HCT116 (cell line): ENCODE results near the gene MCRIP1. TPM values are rescaled to one million over a fixed set of nuclear protein-coding genes. Genes with fewer than 3 reads are reported as not detected.

Experiments
- ATAC-seq: fragments of 200-7000 bp; cut with Tn5 transposase; 2 replicates; pipeline ENCODE4 v1.9.1; 2020; ENCODE audit warnings: mild to moderate bottlenecking, moderate library complexity
- BruUV-seq: library from RNA; stranded (reverse); fragments of 400-500 nt; replicated peaks from 2 replicates; lab custom pipeline; 2021; lab: Mats Ljungman, UMichigan
- CTCF ChIA-PET: fragments of 300-600 bp; sonication (Branson Sonifier 250); formaldehyde crosslinking; loops from one replicate; lab custom pipeline; 2021; ENCODE audit warnings: antibody characterized with exemption; lab: Charles Lee
- POLR2A ChIA-PET: fragments of 300-600, 350-600 bp; sonication (Branson Sonifier 250); formaldehyde crosslinking; loops from one replicate; lab custom pipeline; 2021; ENCODE audit warnings: antibody characterized with exemption; lab: Charles Lee
- RAD21 ChIA-PET, 2 experiments: fragments of 300-600 bp; sonication (Branson Sonifier 250); formaldehyde crosslinking; loops; one replicate each; lab custom pipeline; 2023; ENCODE audit warnings: low total read pairs in 2 of 2; ENCODE audit not compliant: uncharacterized antibody in 2 of 2, unreplicated experiment in 2 of 2, low non-redundant PET in 1 of 2; lab: Charles Lee
- DNase-seq: peaks from one replicate; pipeline ENCODE4 v3.0.0-alpha.2; 2010; ENCODE audit warnings: low read depth, low spot score
- H2AFZ ChIP-seq: fragments of 200-600 bp; shearing (Covaris generic), sonication (generic); 2 replicates; pipeline ENCODE4 v1.6.1; 2017; ENCODE audit warnings: low read depth, mixed run types, mixed read lengths, antibody characterized with exemption, low read length; ENCODE audit not compliant: poor library complexity, severe bottlenecking
- H3K27ac ChIP-seq: 2 replicates; pipeline ENCODE4 v1.5.1; 2012; ENCODE audit warnings: low read depth, low read length
- H3K27me3 ChIP-seq: fragments of 200-600 bp; sonication (generic); 2 replicates; pipeline ENCODE4 v1.6.1; 2016; ENCODE audit warnings: mixed run types, low read length, mixed read lengths; ENCODE audit not compliant: insufficient read depth
- H3K36me3 ChIP-seq, 2 experiments: fragments of 200-500 bp in 1 of 2; fragments of 200-600 bp in 1 of 2; sonication (Bioruptor generic) in 1 of 2; sonication (generic) in 1 of 2; 2 replicates each; pipeline versions ENCODE4 v1.5.1 to v1.6.1; 2014 to 2016; ENCODE audit warnings: low read length in 2 of 2, inconsistent platforms in 1 of 2, mixed read lengths in 1 of 2, mixed run types in 1 of 2; ENCODE audit not compliant: insufficient read depth in 2 of 2, control insufficient read depth in 1 of 2
- H3K4me1 ChIP-seq, 2 experiments: fragments of 200-600 bp in 1 of 2; sonication (generic) in 1 of 2; 2 replicates each; pipeline versions ENCODE4 v1.5.1 to v1.6.1; 2012 to 2017; ENCODE audit warnings: low read length in 2 of 2, inconsistent platforms in 1 of 2, mild to moderate bottlenecking in 1 of 2, mixed read lengths in 1 of 2, mixed run types in 1 of 2, moderate library complexity in 1 of 2; ENCODE audit not compliant: insufficient read depth in 2 of 2, control insufficient read depth in 1 of 2
- H3K4me2 ChIP-seq: fragments of 200-600 bp; sonication (generic); 2 replicates; pipeline ENCODE4 v1.6.1; 2017; ENCODE audit warnings: mixed run types, low read length, mixed read lengths
- H3K4me3 ChIP-seq, 2 experiments: fragments of 200-600 bp in 1 of 2; sonication (generic) in 1 of 2; replicated peaks in 1 of 2; 2 replicates each; pipeline ENCODE4 v1.5.1; 2011 to 2016; ENCODE audit warnings: low read length in 2 of 2, control low read depth in 1 of 2, low read depth in 1 of 2, mild to moderate bottlenecking in 1 of 2, mixed read lengths in 1 of 2, mixed run types in 1 of 2
- H3K79me2 ChIP-seq: fragments of 200-600 bp; sonication (generic); 2 replicates; pipeline ENCODE4 v1.6.1; 2017; ENCODE audit warnings: mild to moderate bottlenecking, mixed run types, low read length, moderate library complexity, mixed read lengths; ENCODE audit not compliant: insufficient read depth
- H3K9ac ChIP-seq: fragments of 200-600 bp; sonication (generic); 2 replicates; pipeline ENCODE4 v1.6.1; 2016; ENCODE audit warnings: low read length, mixed read lengths
- H3K9me2 ChIP-seq: fragments of 200-600 bp; sonication (generic), shearing (Covaris generic); 2 replicates; pipeline ENCODE4 v1.6.1; 2017; ENCODE audit warnings: mixed run types, mild to moderate bottlenecking, moderate library complexity; ENCODE audit not compliant: insufficient read depth
- H3K9me3 ChIP-seq, 2 experiments: fragments of 200-500 bp in 1 of 2; fragments of 200-600 bp in 1 of 2; sonication (Bioruptor generic) in 1 of 2; sonication (generic) in 1 of 2; 2 replicates each; pipeline ENCODE4 v1.6.1; 2014 to 2017; ENCODE audit warnings: low read length in 2 of 2, mixed read lengths in 2 of 2, inconsistent platforms in 1 of 2, low read depth in 1 of 2, mild to moderate bottlenecking in 1 of 2, mixed run types in 1 of 2, moderate library complexity in 1 of 2; ENCODE audit not compliant: control insufficient read depth in 1 of 2, insufficient read depth in 1 of 2
- H4K20me1 ChIP-seq: fragments of 200-600 bp; sonication (generic), shearing (Covaris generic); 2 replicates; pipeline ENCODE4 v1.6.1; 2017; ENCODE audit warnings: mixed run types, mild to moderate bottlenecking, moderate library complexity; ENCODE audit not compliant: insufficient read depth
- ATF3 ChIP-seq: IDR thresholded peaks from 2 replicates; pipeline ENCODE4 v1.6.1; 2012
- JUND ChIP-seq: IDR thresholded peaks from 2 replicates; pipeline ENCODE4 v1.6.1; 2012
- POLR2AphosphoS5 ChIP-seq: IDR thresholded peaks from 2 replicates; pipeline ENCODE4 v1.6.1; 2011; ENCODE audit warnings: mild to moderate bottlenecking, low read depth, low read length, moderate library complexity
- SP1 ChIP-seq: IDR thresholded peaks from 2 replicates; pipeline ENCODE4 v1.6.1; 2012; ENCODE audit warnings: low read depth
- ZNF274 ChIP-seq: fragments of 200-500 bp; sonication (Bioruptor generic); IDR thresholded peaks from 2 replicates; pipeline ENCODE4 v1.6.1; 2014; ENCODE audit warnings: mild to moderate bottlenecking, low read depth, low read length, inconsistent platforms
- intact Hi-C: fragments of 100-400 bp; cut with micrococcal nuclease; formaldehyde crosslinking; loops from 2 replicates; pipeline ENCODE4 v1.10.0; 2022
- total RNA-seq: library from RNA; stranded (reverse); gene quantifications from one replicate; pipeline ENCODE4 v1.2.1, GENCODE V29; 2021; ENCODE audit not compliant: unreplicated experiment
- TF ChIP-seq, protein P1 (sequence below), 3 experiments: fragments of 200-600 bp in 1 of 3; sonication (generic) in 1 of 3; IDR thresholded peaks in 2 of 3; conservative IDR thresholded peaks in 1 of 3; 2 replicates each; pipeline ENCODE4 v1.5.1; 2012 to 2017; ENCODE audit warnings: low read depth in 2 of 3, low read length in 2 of 3, antibody characterized with exemption in 1 of 3, borderline replicate concordance in 1 of 3, control low read depth in 1 of 3, mild to moderate bottlenecking in 1 of 3, mixed read lengths in 1 of 3, mixed run types in 1 of 3, moderate library complexity in 1 of 3; ENCODE audit not compliant: insufficient read depth in 1 of 3

The MCRIP1 gene
- total RNA-seq, 1 experiment from 2014 or later, result 59.2 TPM

GRCh38 chr17:81854974-81855774, 22.1 kb upstream of the MCRIP1 start:
- H3K79me2 ChIP-seq, result peaks cover 99% of the 10 kb centered on the region
- peaks cover 6% of the 10 kb centered on the region; the same call in 1 of the 2 replicates for H4K20me1 ChIP-seq
- peaks cover 8 to 21% of the 10 kb centered on the region in 2 experiments for H3K4me1 ChIP-seq
- no peak overlapping the region for H3K4me3 ChIP-seq
- intact Hi-C loops, result no loop called here
- H3K36me3 ChIP-seq, result peaks cover 70 to 76% of the 10 kb centered on the region in 2 experiments
- ChIA-PET RAD21 (interaction anchor here in 1 of 2 experiments (0.6 to 0.8 kb wide), 3 partner anchors 13 to 132 kb away, joined by 3 read pairs; no protein-coding TSS in a partner anchor), CTCF (interaction anchor here (1.2 to 1.5 kb wide), 3 partner anchors 33 to 180 kb away, joined by 3 to 5 read pairs (median 3); no protein-coding TSS in a partner anchor), POLR2A (interaction anchor here (0.6 to 1.3 kb wide), 4 partner anchors 8 to 123 kb away, joined by 3 to 5 read pairs (median 3); partner anchors contain the start of gene MCRIP1)
- BruUV-seq, result no TSS peak
- no peak overlapping the region for H2AFZ ChIP-seq
- no peak overlapping the region; the same call in 1 of the 2 replicates for H3K27ac ChIP-seq
- no peaks in the 10 kb centered on the region for H3K9me3 ChIP-seq
- H3K4me2 ChIP-seq, result no peak overlapping the region
- no peak for DNase-seq
- peak; percentile 61 for ATAC-seq
- H3K27me3 ChIP-seq, result no peaks in the 10 kb centered on the region
- H3K9ac ChIP-seq, result no peak overlapping the region
- TF ChIP-seq, protein P1, sequence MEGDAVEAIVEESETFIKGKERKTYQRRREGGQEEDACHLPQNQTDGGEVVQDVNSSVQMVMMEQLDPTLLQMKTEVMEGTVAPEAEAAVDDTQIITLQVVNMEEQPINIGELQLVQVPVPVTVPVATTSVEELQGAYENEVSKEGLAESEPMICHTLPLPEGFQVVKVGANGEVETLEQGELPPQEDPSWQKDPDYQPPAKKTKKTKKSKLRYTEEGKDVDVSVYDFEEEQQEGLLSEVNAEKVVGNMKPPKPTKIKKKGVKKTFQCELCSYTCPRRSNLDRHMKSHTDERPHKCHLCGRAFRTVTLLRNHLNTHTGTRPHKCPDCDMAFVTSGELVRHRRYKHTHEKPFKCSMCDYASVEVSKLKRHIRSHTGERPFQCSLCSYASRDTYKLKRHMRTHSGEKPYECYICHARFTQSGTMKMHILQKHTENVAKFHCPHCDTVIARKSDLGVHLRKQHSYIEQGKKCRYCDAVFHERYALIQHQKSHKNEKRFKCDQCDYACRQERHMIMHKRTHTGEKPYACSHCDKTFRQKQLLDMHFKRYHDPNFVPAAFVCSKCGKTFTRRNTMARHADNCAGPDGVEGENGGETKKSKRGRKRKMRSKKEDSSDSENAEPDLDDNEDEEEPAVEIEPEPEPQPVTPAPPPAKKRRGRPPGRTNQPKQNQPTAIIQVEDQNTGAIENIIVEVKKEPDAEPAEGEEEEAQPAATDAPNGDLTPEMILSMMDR (IDR thresholded peaks at IDR 0.05 in 2 of 3, conservative IDR thresholded peaks at IDR 0.05 in 1 of 3; ENCODE audit: borderline replicate concordance in 1 of 3, insufficient read depth in 1 of 3, low read depth in 2 of 3, low read length in 2 of 3), result peak in 2 of 3 experiments; percentile 31 to 44; a peak in 4 of 6 replicates
- peak; percentile 43; the same call in 1 of the 2 replicates for TF ChIP-seq POLR2AphosphoS5
- no peak for TF ChIP-seq JUND
- no peak for TF ChIP-seq ATF3
- no peak for TF ChIP-seq SP1
- TF ChIP-seq ZNF274, result no peak
- H3K9me2 ChIP-seq, result no peaks in the 10 kb centered on the region
